Thyroid gland (tissue), 4 donors: ENCODE data around the gene LATS1.

ENCODE experiments used
- CTCF ChIP-seq, 6 experiments: fragments of 200-600 bp in 3 of 6; fragments of 450-650 bp in 3 of 6; sonication (generic) in 3 of 6; IDR thresholded peaks; one replicate each; pipeline ENCODE4 v1.5.1; 2016 to 2019; ENCODE audit warnings: antibody characterized with exemption in 6 of 6, mild to moderate bottlenecking in 2 of 6, inconsistent platforms in 1 of 6, moderate library complexity in 1 of 6
- POLR2A ChIP-seq, 2 donors: fragments of 450-650 bp; IDR thresholded peaks; one replicate each; pipeline ENCODE4 v1.6.1; 2017; ENCODE audit warnings: antibody characterized with exemption in 2 of 2, mild to moderate bottlenecking in 2 of 2, moderate library complexity in 1 of 2

- no peak for TF ChIP-seq CTCF (IDR thresholded peaks at IDR 0.05)
- TF ChIP-seq POLR2A (IDR thresholded peaks at IDR 0.05): no peak
Observed at GRCh38 chr6:149691201-149691600, 26.7 kb downstream of the LATS1 start.
